WTC11 (cell line): ENCODE measurements around the gene ZNF385A.
A peak's percentile ranks its signal among the peaks of the same experiment; 100 is the strongest.

Experiments
- EMX1 ChIP-seq: fragments of 250-450 bp; sonication (Bioruptor Pico); IDR thresholded peaks from 2 replicates; pipeline ENCODE4 v1.8.0; 2021; ENCODE audit warnings: mild to moderate bottlenecking
- ETV6 ChIP-seq: sonication (generic); formaldehyde crosslinking; IDR thresholded peaks from 2 replicates; pipeline ENCODE4 v1.8.1; 2022; ENCODE audit warnings: mild to moderate bottlenecking, missing genetic modification reagents
- FOXJ3 ChIP-seq: sonication (generic); formaldehyde crosslinking; IDR thresholded peaks from 2 replicates; pipeline ENCODE4 v1.9.0; 2021; ENCODE audit warnings: missing genetic modification reagents, mild to moderate bottlenecking, borderline replicate concordance
- FOXP1 ChIP-seq: sonication (generic); formaldehyde crosslinking; IDR thresholded peaks from 2 replicates; pipeline ENCODE4 v1.8.0; 2022; ENCODE audit warnings: missing genetic modification reagents, mild to moderate bottlenecking, moderate library complexity, borderline replicate concordance
- NFE2L1 ChIP-seq: sonication (generic); formaldehyde crosslinking; IDR thresholded peaks from 2 replicates; pipeline ENCODE4 v1.8.1; 2023; ENCODE audit warnings: missing genetic modification reagents
- NFYB ChIP-seq: sonication (generic); formaldehyde crosslinking; conservative IDR thresholded peaks from 2 replicates; pipeline ENCODE4 v1.8.0; 2022; ENCODE audit warnings: low read depth, missing genetic modification reagents
- TCF7 ChIP-seq: sonication (generic); formaldehyde crosslinking; IDR thresholded peaks from 2 replicates; pipeline ENCODE4 v1.8.0; 2022; ENCODE audit warnings: mild to moderate bottlenecking, low read depth, missing genetic modification reagents, moderate library complexity
- TEAD4 ChIP-seq: sonication (generic); formaldehyde crosslinking; IDR thresholded peaks from 2 replicates; pipeline ENCODE4 v1.8.0; 2022; ENCODE audit warnings: mild to moderate bottlenecking, missing genetic modification reagents
- TP53 ChIP-seq: sonication (generic); formaldehyde crosslinking; IDR thresholded peaks from 2 replicates; pipeline ENCODE4 v1.8.1; 2023; ENCODE audit warnings: mild to moderate bottlenecking, missing genetic modification reagents
- TF ChIP-seq, protein P1 (sequence below): fragments of 200-600 bp; IDR thresholded peaks from 2 replicates; pipeline ENCODE4 v1.8.0; 2022; ENCODE audit warnings: antibody characterized with exemption
- TF ChIP-seq, protein P2 (sequence below): sonication (generic); formaldehyde crosslinking; conservative IDR thresholded peaks from 2 replicates; pipeline ENCODE4 v1.8.1; 2022; ENCODE audit warnings: mild to moderate bottlenecking, missing genetic modification reagents
- TF ChIP-seq, protein P3 (sequence below): sonication (generic); formaldehyde crosslinking; IDR thresholded peaks from 2 replicates; pipeline ENCODE4 v1.8.1; 2022; ENCODE audit warnings: low read depth, missing genetic modification reagents, borderline replicate concordance
- TF ChIP-seq, protein P4 (sequence below): sonication (generic); formaldehyde crosslinking; IDR thresholded peaks from 2 replicates; pipeline ENCODE4 v1.8.1; 2023; ENCODE audit warnings: mild to moderate bottlenecking, missing genetic modification reagents
- TF ChIP-seq, protein P5 (sequence below): sonication (generic); formaldehyde crosslinking; IDR thresholded peaks from 2 replicates; pipeline ENCODE4 v1.8.1; 2023; ENCODE audit warnings: mild to moderate bottlenecking, missing genetic modification reagents, moderate library complexity

DNA sequence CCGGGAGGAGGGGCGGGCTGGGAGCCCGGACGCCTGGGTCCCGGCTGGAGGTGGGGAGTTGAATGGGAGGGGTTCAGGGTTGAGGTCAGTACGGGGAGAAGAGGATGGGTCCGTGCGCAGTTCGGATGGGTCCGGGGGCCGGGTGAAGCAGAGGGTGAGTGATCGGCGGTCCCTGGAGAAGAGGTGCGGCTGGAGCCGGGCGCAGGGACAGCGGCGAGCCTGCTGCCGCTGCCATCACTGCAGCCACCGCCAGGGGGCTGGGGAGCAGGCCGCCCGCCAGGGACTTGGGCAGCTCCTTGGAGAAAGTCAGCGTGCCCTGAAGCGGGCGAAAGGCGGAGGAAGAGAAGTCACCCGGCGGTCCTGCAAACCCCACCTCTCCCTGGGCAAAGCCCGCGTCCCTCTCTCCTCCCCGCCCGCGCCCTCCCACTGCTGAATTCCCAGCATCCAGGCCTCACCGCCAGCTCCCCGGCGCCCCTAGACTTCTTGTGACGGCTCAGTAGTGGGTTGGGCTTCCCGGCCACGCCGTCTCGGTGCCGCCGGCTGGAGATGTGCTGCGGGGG lies 14.3 kb downstream of the ZNF385A start:
- TF ChIP-seq TEAD4 (CRISPR knock-in tag) (no peak), NFYB (CRISPR knock-in tag) (no peak), ETV6 (CRISPR knock-in tag) (no peak), FOXP1 (CRISPR knock-in tag) (no peak), TP53 (CRISPR knock-in tag) (no peak), FOXJ3 (no peak), TCF7 (CRISPR knock-in tag) (no peak), NFE2L1 (CRISPR knock-in tag) (no peak), EMX1 (no peak)
- TF ChIP-seq, protein P1, sequence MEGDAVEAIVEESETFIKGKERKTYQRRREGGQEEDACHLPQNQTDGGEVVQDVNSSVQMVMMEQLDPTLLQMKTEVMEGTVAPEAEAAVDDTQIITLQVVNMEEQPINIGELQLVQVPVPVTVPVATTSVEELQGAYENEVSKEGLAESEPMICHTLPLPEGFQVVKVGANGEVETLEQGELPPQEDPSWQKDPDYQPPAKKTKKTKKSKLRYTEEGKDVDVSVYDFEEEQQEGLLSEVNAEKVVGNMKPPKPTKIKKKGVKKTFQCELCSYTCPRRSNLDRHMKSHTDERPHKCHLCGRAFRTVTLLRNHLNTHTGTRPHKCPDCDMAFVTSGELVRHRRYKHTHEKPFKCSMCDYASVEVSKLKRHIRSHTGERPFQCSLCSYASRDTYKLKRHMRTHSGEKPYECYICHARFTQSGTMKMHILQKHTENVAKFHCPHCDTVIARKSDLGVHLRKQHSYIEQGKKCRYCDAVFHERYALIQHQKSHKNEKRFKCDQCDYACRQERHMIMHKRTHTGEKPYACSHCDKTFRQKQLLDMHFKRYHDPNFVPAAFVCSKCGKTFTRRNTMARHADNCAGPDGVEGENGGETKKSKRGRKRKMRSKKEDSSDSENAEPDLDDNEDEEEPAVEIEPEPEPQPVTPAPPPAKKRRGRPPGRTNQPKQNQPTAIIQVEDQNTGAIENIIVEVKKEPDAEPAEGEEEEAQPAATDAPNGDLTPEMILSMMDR = peak; percentile 98
- TF ChIP-seq, protein P2, sequence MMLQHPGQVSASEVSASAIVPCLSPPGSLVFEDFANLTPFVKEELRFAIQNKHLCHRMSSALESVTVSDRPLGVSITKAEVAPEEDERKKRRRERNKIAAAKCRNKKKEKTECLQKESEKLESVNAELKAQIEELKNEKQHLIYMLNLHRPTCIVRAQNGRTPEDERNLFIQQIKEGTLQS (CRISPR knock-in tag) = no peak
- TF ChIP-seq, protein P3, sequence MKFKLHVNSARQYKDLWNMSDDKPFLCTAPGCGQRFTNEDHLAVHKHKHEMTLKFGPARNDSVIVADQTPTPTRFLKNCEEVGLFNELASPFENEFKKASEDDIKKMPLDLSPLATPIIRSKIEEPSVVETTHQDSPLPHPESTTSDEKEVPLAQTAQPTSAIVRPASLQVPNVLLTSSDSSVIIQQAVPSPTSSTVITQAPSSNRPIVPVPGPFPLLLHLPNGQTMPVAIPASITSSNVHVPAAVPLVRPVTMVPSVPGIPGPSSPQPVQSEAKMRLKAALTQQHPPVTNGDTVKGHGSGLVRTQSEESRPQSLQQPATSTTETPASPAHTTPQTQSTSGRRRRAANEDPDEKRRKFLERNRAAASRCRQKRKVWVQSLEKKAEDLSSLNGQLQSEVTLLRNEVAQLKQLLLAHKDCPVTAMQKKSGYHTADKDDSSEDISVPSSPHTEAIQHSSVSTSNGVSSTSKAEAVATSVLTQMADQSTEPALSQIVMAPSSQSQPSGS (CRISPR knock-in tag) = no peak
- TF ChIP-seq, protein P4, sequence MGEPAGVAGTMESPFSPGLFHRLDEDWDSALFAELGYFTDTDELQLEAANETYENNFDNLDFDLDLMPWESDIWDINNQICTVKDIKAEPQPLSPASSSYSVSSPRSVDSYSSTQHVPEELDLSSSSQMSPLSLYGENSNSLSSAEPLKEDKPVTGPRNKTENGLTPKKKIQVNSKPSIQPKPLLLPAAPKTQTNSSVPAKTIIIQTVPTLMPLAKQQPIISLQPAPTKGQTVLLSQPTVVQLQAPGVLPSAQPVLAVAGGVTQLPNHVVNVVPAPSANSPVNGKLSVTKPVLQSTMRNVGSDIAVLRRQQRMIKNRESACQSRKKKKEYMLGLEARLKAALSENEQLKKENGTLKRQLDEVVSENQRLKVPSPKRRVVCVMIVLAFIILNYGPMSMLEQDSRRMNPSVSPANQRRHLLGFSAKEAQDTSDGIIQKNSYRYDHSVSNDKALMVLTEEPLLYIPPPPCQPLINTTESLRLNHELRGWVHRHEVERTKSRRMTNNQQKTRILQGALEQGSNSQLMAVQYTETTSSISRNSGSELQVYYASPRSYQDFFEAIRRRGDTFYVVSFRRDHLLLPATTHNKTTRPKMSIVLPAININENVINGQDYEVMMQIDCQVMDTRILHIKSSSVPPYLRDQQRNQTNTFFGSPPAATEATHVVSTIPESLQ (CRISPR knock-in tag) = no peak
- TF ChIP-seq, protein P5, sequence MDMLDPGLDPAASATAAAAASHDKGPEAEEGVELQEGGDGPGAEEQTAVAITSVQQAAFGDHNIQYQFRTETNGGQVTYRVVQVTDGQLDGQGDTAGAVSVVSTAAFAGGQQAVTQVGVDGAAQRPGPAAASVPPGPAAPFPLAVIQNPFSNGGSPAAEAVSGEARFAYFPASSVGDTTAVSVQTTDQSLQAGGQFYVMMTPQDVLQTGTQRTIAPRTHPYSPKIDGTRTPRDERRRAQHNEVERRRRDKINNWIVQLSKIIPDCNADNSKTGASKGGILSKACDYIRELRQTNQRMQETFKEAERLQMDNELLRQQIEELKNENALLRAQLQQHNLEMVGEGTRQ = no peak
